Coronary artery (tissue), 2 donors: ENCODE measurements around the gene CEACAM20.
"Not testable (repeated sequence)": the region's sequence is repeated elsewhere in the genome, so short reads cannot be mapped to it uniquely, and the experiment has no call there.

Experiments used
- DNase-seq: peaks from one replicate; pipeline ENCODE4 v3.0.0-alpha.2; 2017; ENCODE audit warnings: low spot score
- H3K27ac ChIP-seq, 2 donors: fragments of 200-600 bp; sonication (generic); one replicate each; pipeline ENCODE4 v1.5.1; 2016 to 2019
- H3K4me3 ChIP-seq: fragments of 200-600 bp; sonication (generic); 2 replicates; pipeline ENCODE4 v1.5.1; 2016; ENCODE audit warnings: mild to moderate bottlenecking, moderate library complexity
- TF ChIP-seq, protein P1 (sequence below): fragments of 200-600 bp; sonication (generic); IDR thresholded peaks from one replicate; pipeline ENCODE4 v1.5.1; 2019; ENCODE audit warnings: antibody characterized with exemption

The CEACAM20 gene

DNA sequence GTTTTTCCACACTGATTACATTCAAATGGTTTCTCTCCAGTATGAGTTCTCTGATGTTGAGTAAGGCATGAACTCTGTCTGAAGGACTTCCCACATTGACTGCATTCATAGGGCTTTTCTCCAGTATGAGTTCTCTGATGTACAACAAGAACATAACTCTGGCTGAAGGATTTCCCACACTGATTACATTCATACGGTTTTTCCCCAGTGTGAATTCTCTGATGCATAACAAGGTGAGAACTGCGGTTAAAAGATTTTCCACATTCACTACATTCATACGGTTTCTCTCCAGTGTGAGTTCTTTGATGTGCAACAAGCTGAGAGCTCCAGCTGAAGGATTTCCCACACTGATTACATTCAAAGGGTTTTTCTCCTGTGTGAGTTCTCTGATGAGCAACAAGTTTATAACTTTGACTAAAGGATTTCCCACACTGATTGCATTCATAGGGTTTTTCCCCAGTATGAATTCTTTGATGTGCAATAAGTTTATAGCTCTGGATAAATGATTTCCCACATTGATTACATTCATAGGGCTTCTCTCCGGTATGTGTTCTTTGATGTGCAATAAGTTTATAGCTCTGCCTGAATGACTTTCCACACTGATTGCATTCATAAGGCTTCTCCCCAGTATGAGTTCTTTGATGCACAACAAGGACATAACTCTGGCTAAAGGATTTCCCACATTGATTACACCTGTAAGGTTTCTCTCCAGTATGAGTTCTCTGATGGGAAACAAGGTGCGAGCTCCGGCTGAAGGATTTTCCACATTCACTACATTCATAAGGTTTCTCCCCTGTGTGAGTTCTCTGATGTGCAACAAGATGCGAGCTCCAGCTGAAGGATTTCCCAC is 52.7 kb downstream of the CEACAM20 start:
- H3K4me3 ChIP-seq = peak overlapping the region; percentile 33
- TF ChIP-seq, protein P1, sequence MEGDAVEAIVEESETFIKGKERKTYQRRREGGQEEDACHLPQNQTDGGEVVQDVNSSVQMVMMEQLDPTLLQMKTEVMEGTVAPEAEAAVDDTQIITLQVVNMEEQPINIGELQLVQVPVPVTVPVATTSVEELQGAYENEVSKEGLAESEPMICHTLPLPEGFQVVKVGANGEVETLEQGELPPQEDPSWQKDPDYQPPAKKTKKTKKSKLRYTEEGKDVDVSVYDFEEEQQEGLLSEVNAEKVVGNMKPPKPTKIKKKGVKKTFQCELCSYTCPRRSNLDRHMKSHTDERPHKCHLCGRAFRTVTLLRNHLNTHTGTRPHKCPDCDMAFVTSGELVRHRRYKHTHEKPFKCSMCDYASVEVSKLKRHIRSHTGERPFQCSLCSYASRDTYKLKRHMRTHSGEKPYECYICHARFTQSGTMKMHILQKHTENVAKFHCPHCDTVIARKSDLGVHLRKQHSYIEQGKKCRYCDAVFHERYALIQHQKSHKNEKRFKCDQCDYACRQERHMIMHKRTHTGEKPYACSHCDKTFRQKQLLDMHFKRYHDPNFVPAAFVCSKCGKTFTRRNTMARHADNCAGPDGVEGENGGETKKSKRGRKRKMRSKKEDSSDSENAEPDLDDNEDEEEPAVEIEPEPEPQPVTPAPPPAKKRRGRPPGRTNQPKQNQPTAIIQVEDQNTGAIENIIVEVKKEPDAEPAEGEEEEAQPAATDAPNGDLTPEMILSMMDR = no peak
- DNase-seq = no peak

DNA sequence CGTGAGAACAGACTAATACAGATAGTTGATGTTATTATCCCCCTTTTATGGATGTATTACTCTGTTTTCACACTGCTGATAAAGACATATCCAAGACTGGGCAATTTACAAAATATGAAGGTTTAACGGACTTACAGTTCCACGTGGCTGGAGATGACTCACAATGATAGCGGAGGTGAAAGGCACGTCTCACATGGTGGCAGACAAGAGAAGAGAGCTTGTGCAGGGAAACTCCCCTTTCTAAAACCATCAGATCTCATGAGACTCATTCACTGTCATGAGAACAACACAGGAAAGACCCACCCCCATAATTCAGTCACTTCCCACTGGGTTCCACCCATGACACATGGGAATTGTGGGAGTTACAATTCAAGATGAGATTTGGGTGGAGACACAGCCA is 60.7 kb downstream of the CEACAM20 start:
- H3K4me3 ChIP-seq, DNase-seq, H3K27ac ChIP-seq: not testable (repeated sequence)

More for the DNA sequence above, 52.7 kb downstream of the CEACAM20 start:
- no peak overlapping the region for H3K27ac ChIP-seq

DNA sequence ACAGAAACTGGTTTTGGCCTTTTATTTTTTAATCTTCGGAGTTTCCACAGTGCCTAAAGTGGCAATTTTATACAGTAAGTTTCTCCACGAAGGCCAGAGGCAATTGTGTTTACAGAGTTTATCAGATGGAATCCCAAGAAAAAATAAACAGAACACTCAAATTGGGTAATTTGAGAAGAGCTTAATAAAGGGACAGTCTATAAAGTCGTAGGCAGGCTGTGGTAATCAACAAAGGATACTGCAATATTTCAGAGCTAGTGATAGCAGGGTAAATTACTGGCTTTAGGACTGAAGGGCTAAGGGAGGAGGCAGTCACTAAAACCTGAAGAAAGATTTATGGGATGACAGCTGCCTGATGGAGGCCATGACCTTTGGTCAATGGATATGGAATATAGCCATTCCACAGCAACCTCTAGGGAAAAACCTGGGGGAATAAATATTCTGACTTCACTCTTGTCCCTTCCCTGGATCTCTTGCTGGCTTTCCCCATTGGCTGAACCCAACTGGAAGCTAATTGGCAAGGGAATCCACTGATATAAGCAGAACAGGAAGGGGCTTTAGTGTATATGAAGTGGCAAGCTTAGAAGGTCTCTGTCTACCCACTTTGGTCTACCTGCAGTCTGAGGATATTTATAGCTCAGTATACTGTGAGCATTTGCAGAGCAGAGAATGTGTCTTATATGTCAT is 66.7 kb downstream of the CEACAM20 start:
- DNase-seq, H3K4me3 ChIP-seq, H3K27ac ChIP-seq: not testable (repeated sequence)
